H1 (cell line): Measurements from ENCODE around the gene KPNA3. TPM values are rescaled to one million over a fixed set of nuclear protein-coding genes. Genes with fewer than 3 reads are reported as not detected.

Experiments
- CTCF ChIA-PET: fragments of 300-600 bp; sonication (Branson Sonifier 250); formaldehyde crosslinking; loops from one replicate; lab custom pipeline; 2021; ENCODE audit not compliant: partially characterized antibody; lab: Charles Lee
- POLR2A ChIA-PET: fragments of 300-600 bp; sonication (Branson Sonifier 250); formaldehyde crosslinking; loops from one replicate; lab custom pipeline; 2021; ENCODE audit warnings: inconsistent platforms; ENCODE audit not compliant: partially characterized antibody; lab: Charles Lee
- DNase-seq, 2 experiments: peaks; one replicate each; pipeline versions ENCODE4 v3.0.0 to v3.0.0-alpha.2; 2010 to 2022; ENCODE audit warnings: low spot score in 2 of 2, low read depth in 1 of 2, mixed read lengths in 1 of 2
- FAIRE-seq: peaks from 2 replicates; lab custom pipeline; 2011; peaks lifted over from hg19 to GRCh38; lab: Jason Lieb, UNC
- H2AFZ ChIP-seq: 2 replicates; pipeline ENCODE4 v1.8.1; 2012; ENCODE audit warnings: low read length, inconsistent platforms
- H2AK5ac ChIP-seq: 2 replicates; pipeline ENCODE4 v1.6.1; 2013; ENCODE audit warnings: low read depth, low read length
- H2BK120ac ChIP-seq: replicated peaks from 2 replicates; pipeline ENCODE3; 2013; ENCODE audit warnings: low read depth, low read length, inconsistent platforms
- H2BK12ac ChIP-seq: 2 replicates; pipeline ENCODE4 v1.6.1; 2013; ENCODE audit warnings: low read depth, low read length
- H2BK15ac ChIP-seq: 2 replicates; pipeline ENCODE4 v1.6.1; 2013; ENCODE audit warnings: low read length
- H2BK20ac ChIP-seq: 2 replicates; pipeline ENCODE4 v1.6.1; 2013; ENCODE audit warnings: low read length
- H2BK5ac ChIP-seq: 2 replicates; pipeline ENCODE4 v1.6.1; 2013; ENCODE audit warnings: low read depth, low read length
- H3K14ac ChIP-seq: 2 replicates; pipeline ENCODE4 v1.6.1; 2013; ENCODE audit warnings: inconsistent platforms; ENCODE audit not compliant: insufficient read length
- H3K18ac ChIP-seq: 2 replicates; pipeline ENCODE4 v1.6.1; 2013; ENCODE audit warnings: low read length; ENCODE audit errors: extremely low read depth
- H3K23ac ChIP-seq: 2 replicates; pipeline ENCODE4 v1.6.1; 2013; ENCODE audit warnings: inconsistent platforms; ENCODE audit not compliant: insufficient read length
- H3K23me2 ChIP-seq: 2 replicates; pipeline ENCODE4 v1.6.1; 2013; ENCODE audit warnings: low read depth, low read length
- H3K27ac ChIP-seq: 2 replicates; pipeline ENCODE4 v1.6.1; 2011; ENCODE audit warnings: low read depth, low read length, inconsistent platforms
- H3K27me3 ChIP-seq, 4 experiments: replicated peaks in 1 of 4; 1 replicate in 1 of 4; 2 replicates in 3 of 4; pipeline versions ENCODE4 v1.6.1 to v1.8.1; 2011 to 2013; ENCODE audit warnings: low read length in 3 of 4, mild to moderate bottlenecking in 3 of 4, inconsistent platforms in 2 of 4, mixed read lengths in 2 of 4, moderate library complexity in 1 of 4; ENCODE audit not compliant: control insufficient read depth in 3 of 4, insufficient read depth in 3 of 4; ENCODE audit errors: extremely low read depth in 1 of 4
- H3K36me3 ChIP-seq, 4 experiments: 2 replicates each; pipeline versions ENCODE4 v1.6.1 to v1.8.1; 2011 to 2013; ENCODE audit warnings: mild to moderate bottlenecking in 4 of 4, low read length in 3 of 4, moderate library complexity in 2 of 4, control low read depth in 1 of 4, inconsistent platforms in 1 of 4; ENCODE audit not compliant: insufficient read depth in 4 of 4, control insufficient read depth in 2 of 4
- H3K4ac ChIP-seq: replicated peaks from 2 replicates; pipeline ENCODE3; 2013; ENCODE audit warnings: low read length, low read depth, mixed read lengths, inconsistent platforms; ENCODE audit not compliant: insufficient read length
- H3K4me1 ChIP-seq, 4 experiments: replicated peaks in 1 of 4; 1 replicate in 1 of 4; 2 replicates in 3 of 4; pipeline versions ENCODE4 v1.6.1 to v1.8.1; 2011 to 2013; ENCODE audit warnings: low read length in 3 of 4, inconsistent platforms in 2 of 4, mixed read lengths in 1 of 4; ENCODE audit not compliant: insufficient read depth in 4 of 4, control insufficient read depth in 3 of 4
- H3K4me2 ChIP-seq, 2 experiments: 2 replicates each; pipeline versions ENCODE4 v1.6.1 to v1.8.1; 2011 to 2013; ENCODE audit warnings: low read depth in 2 of 2, low read length in 2 of 2, control low read depth in 1 of 2, inconsistent platforms in 1 of 2, mild to moderate bottlenecking in 1 of 2; ENCODE audit not compliant: insufficient read depth in 1 of 2
- H3K4me3 ChIP-seq, 4 experiments: fragments of 200-600, 300-600 bp in 1 of 4; sonication (generic), shearing (Covaris generic), sonication (Bioruptor Twin) in 1 of 4; 2 replicates each; pipeline versions ENCODE4 v1.5.1 to v1.8.1; 2011 to 2016; ENCODE audit warnings: low read length in 4 of 4, low read depth in 3 of 4, control low read depth in 2 of 4, inconsistent platforms in 2 of 4, mild to moderate bottlenecking in 2 of 4, mixed read lengths in 1 of 4, moderate library complexity in 1 of 4; ENCODE audit not compliant: insufficient read depth in 2 of 4; ENCODE audit errors: extremely low read depth in 1 of 4
- H3K56ac ChIP-seq: replicated peaks from 2 replicates; pipeline ENCODE3; 2013; ENCODE audit warnings: low read depth, mild to moderate bottlenecking, mixed read lengths, low read length, inconsistent platforms; ENCODE audit not compliant: insufficient read length
- H3K79me1 ChIP-seq: 2 replicates; pipeline ENCODE4 v1.6.1; 2013; ENCODE audit warnings: low read depth, low read length, control low read depth
- H3K79me2 ChIP-seq, 2 experiments: 2 replicates each; pipeline versions ENCODE4 v1.6.1 to v1.8.1; 2012 to 2013; ENCODE audit warnings: low read length in 2 of 2, mild to moderate bottlenecking in 2 of 2, inconsistent platforms in 1 of 2; ENCODE audit not compliant: insufficient read depth in 2 of 2, control insufficient read depth in 1 of 2
- H3K9ac ChIP-seq, 4 experiments: replicated peaks in 1 of 4; 1 replicate in 1 of 4; 2 replicates in 3 of 4; pipeline versions ENCODE4 v1.6.1 to v1.8.1; 2011 to 2013; ENCODE audit warnings: low read depth in 3 of 4, low read length in 3 of 4, control low read depth in 2 of 4, mild to moderate bottlenecking in 2 of 4, moderate library complexity in 2 of 4, inconsistent platforms in 1 of 4; ENCODE audit errors: extremely low read depth in 1 of 4
- H3K9me3 ChIP-seq, 2 experiments: 2 replicates each; pipeline versions ENCODE4 v1.6.1 to v1.8.1; 2012 to 2013; ENCODE audit warnings: mild to moderate bottlenecking in 2 of 2, moderate library complexity in 2 of 2, control low read depth in 1 of 2, inconsistent platforms in 1 of 2, low read depth in 1 of 2, low read length in 1 of 2, mixed read lengths in 1 of 2; ENCODE audit not compliant: insufficient read depth in 2 of 2
- H4K20me1 ChIP-seq, 2 experiments: replicated peaks in 1 of 2; 2 replicates each; pipeline versions ENCODE3 to v1.8.1; 2011 to 2013; ENCODE audit warnings: inconsistent platforms in 2 of 2, low read length in 2 of 2, mild to moderate bottlenecking in 1 of 2; ENCODE audit not compliant: insufficient read depth in 2 of 2, control insufficient read depth in 1 of 2
- H4K5ac ChIP-seq: 2 replicates; pipeline ENCODE4 v1.6.1; 2013; ENCODE audit warnings: low read length, low read depth, mixed read lengths, inconsistent platforms; ENCODE audit not compliant: insufficient read length
- H4K8ac ChIP-seq: 2 replicates; pipeline ENCODE4 v1.8.0; 2013; ENCODE audit warnings: mild to moderate bottlenecking, moderate library complexity, low read length, inconsistent platforms; ENCODE audit not compliant: insufficient read depth; ENCODE audit errors: extremely low read depth
- H4K91ac ChIP-seq: replicated peaks from 2 replicates; pipeline ENCODE3; 2013; ENCODE audit warnings: low read length, mixed read lengths, inconsistent platforms; ENCODE audit not compliant: insufficient read length
- CTCF ChIP-seq, 3 experiments: IDR thresholded peaks; 1 replicate in 2 of 3; 2 replicates in 1 of 3; pipeline versions ENCODE4 v1.5.1 to v1.6.1; 2011; ENCODE audit warnings: low read length in 3 of 3, mild to moderate bottlenecking in 3 of 3, inconsistent platforms in 2 of 3, low read depth in 1 of 3, moderate library complexity in 1 of 3; ENCODE audit not compliant: insufficient read depth in 1 of 3; ENCODE audit errors: control extremely low read depth in 1 of 3
- RAD21 ChIP-seq, 2 experiments: IDR thresholded peaks in 1 of 2; conservative IDR thresholded peaks in 1 of 2; 2 replicates each; pipeline ENCODE4 v1.6.1; 2011; ENCODE audit warnings: low read depth in 2 of 2, low read length in 2 of 2, improper control_type of control experiment in 1 of 2, inconsistent platforms in 1 of 2, mild to moderate bottlenecking in 1 of 2, moderate library complexity in 1 of 2
- ZNF274 ChIP-seq: IDR thresholded peaks from 2 replicates; pipeline ENCODE4 v1.7.0; 2012; ENCODE audit warnings: low read length, borderline replicate concordance; ENCODE audit errors: extremely low read depth
- WGBS, 2 experiments: shearing (Covaris generic) in 1 of 2; methylation state at CpG; one replicate each; pipeline versions ENCODE4 v1.1.6 to v1.1.7; 2013 to 2015; ENCODE audit warnings: low lambda C conversion rate in 2 of 2, mixed read lengths in 2 of 2, inconsistent platforms in 1 of 2, low coverage in 1 of 2, missing lambda C conversion rate in 1 of 2; ENCODE audit not compliant: insufficient replicate concordance in 2 of 2, insufficient coverage in 1 of 2, insufficient read length in 1 of 2; ENCODE audit errors: extremely low coverage in 1 of 2, missing lambda C conversion rate in 1 of 2; 5-methylcytosine and 5-hydroxymethylcytosine counted together
- polyA plus RNA-seq, 7 experiments: library from polyadenylated mRNA; depleted of rRNA in 3 of 7; stranded (reverse) in 5 of 7; unstranded in 2 of 7; fragments of >200 nt in 5 of 7; fragments of 200-250 nt in 2 of 7; gene quantifications; 1 replicate in 5 of 7; 2 replicates in 1 of 7; 4 replicates in 1 of 7; pipeline versions ENCODE4 v1.2.1 to v1.2.3, GENCODE V29; 2011 to 2013; ENCODE audit warnings: missing spikeins in 2 of 7, mixed read lengths in 2 of 7
- total RNA-seq: library from RNA; stranded (reverse); fragmentation: NEBNext Ultra II Directional; extraction: Animal tissue kit (Norgen Biotek cat#: 25700); gene quantifications from 2 replicates; pipeline ENCODE4 v1.2.1, GENCODE V29; 2021

Gene KPNA3
- total and polyA plus RNA-seq, 2 of the 8 experiments (the other 6 are each of a cell fraction or from before 2014, with no cell fraction given) = 21.4 to 63.2 TPM

- Histone ChIP-seq H3K9ac (no peak overlapping the region), H2BK120ac (no peak overlapping the region), H4K20me1 (no peaks in the 10 kb centered on the region), H2AK5ac (no peak overlapping the region), H3K18ac (no peak overlapping the region), H3K36me3 (peaks cover 0 to 3% (median 0%) of the 10 kb centered on the region in 4 experiments; a peak in 1 of 8 replicates), H2BK5ac (no peak overlapping the region), H3K23me2 (no peaks in the 10 kb centered on the region), H3K4me1 (no peaks in the 10 kb centered on the region), H3K14ac (no peak overlapping the region), H3K56ac (no peak overlapping the region), H3K79me1 (no peaks in the 10 kb centered on the region), H3K27me3 (no peaks in the 10 kb centered on the region), H3K23ac (no peak overlapping the region), H3K4me3 (no peak overlapping the region), H2AFZ (no peak overlapping the region), H3K27ac (no peak overlapping the region), H3K79me2 (no peaks in the 10 kb centered on the region), H2BK15ac (no peak overlapping the region), H2BK12ac (no peak overlapping the region), H3K4me2 (no peak overlapping the region), H4K5ac (no peak overlapping the region), H2BK20ac (no peak overlapping the region), H4K91ac (no peak overlapping the region), H3K4ac (no peak overlapping the region), H3K9me3 (no peaks in the 10 kb centered on the region), H4K8ac (no peak overlapping the region)
- FAIRE-seq = peak; percentile 48
- TF ChIP-seq RAD21 (IDR thresholded peaks at IDR 0.05 in 1 of 2, conservative IDR thresholded peaks at IDR 0.05 in 1 of 2; ENCODE audit: low read depth in 2 of 2, low read length in 2 of 2) (peak; percentile 70 to 74), ZNF274 (no peak), CTCF (IDR thresholded peaks at IDR 0.05; ENCODE audit: control extremely low read depth in 1 of 3, insufficient read depth in 1 of 3, low read depth in 1 of 3, low read length in 3 of 3) (peak; percentile 50 to 74 (median 55))
- peak in 1 of 2 experiments; percentile 52 for DNase-seq
- WGBS, 2 experiments = 65% methylated on average over 14 of the region's 16 CpGs; no CpG with 5 or more reads in 1 of the 2 experiments
- POLR2A ChIA-PET = interaction anchor here (0.7 to 1.0 kb wide), 2 partner anchors 23 to 38 kb away, joined by 3 to 5 read pairs; partner anchors contain the start of gene EBPL
- CTCF ChIA-PET = interaction anchor here (1.1 to 3.7 kb wide), 5 partner anchors 11 to 191 kb away, joined by 3 to 16 read pairs (median 3); no protein-coding TSS in a partner anchor
These were observed 139.9 kb downstream of the KPNA3 start for GRCh38 chr13:49652355-49653305.
